ENCODE results near the gene ARRB2. TPM values are rescaled to one million over a fixed set of nuclear protein-coding genes. Genes with fewer than 3 reads are reported as not detected.

The ARRB2 gene
- total RNA-seq, 4 donors from 2014 or later: 18.7 to 33.6 (median 28.5) TPM

DNA sequence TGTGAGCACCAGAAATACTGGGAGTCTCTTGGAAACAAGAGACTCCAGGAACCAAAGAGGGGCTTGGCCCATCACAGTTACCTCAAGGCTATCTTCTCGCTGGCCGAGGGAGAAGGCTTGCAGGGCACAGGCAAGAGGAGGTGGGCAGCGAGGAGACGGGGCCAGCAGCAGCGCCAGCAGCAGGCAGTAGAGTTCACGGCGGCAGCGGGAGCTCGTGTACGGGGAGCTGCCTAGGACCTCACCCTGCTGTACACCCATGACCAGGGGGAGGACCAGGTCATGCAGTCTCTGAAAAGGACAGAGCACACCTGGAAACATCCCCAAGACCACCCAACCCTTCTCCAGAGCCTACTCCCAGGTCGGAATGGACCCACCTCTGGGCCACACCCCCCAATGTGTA, 37.3 kb upstream of the ARRB2 start:
- H3K36me3 ChIP-seq: peaks cover 0 to 77% of the 10 kb centered on the region in 2 donors
- ATAC-seq: no peak
- H3K27me3 ChIP-seq: no peaks in the 10 kb centered on the region
- H3K9me3 ChIP-seq: no peaks in the 10 kb centered on the region
- peaks cover 0 to 13% (median 0%) of the 10 kb centered on the region in 3 donors for H3K4me1 ChIP-seq
- WGBS, 2 donors (ENCODE audit: low coverage in 1 of 2): 88 to 92% methylated on average over 10 of the region's 11 CpGs
- no peak overlapping the region for H3K4me3 ChIP-seq
- H3K27ac ChIP-seq: no peak overlapping the region
- TF ChIP-seq, protein P1, sequence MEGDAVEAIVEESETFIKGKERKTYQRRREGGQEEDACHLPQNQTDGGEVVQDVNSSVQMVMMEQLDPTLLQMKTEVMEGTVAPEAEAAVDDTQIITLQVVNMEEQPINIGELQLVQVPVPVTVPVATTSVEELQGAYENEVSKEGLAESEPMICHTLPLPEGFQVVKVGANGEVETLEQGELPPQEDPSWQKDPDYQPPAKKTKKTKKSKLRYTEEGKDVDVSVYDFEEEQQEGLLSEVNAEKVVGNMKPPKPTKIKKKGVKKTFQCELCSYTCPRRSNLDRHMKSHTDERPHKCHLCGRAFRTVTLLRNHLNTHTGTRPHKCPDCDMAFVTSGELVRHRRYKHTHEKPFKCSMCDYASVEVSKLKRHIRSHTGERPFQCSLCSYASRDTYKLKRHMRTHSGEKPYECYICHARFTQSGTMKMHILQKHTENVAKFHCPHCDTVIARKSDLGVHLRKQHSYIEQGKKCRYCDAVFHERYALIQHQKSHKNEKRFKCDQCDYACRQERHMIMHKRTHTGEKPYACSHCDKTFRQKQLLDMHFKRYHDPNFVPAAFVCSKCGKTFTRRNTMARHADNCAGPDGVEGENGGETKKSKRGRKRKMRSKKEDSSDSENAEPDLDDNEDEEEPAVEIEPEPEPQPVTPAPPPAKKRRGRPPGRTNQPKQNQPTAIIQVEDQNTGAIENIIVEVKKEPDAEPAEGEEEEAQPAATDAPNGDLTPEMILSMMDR (IDR thresholded peaks at IDR 0.05): no peak
- TF ChIP-seq POLR2A (IDR thresholded peaks at IDR 0.05): no peak
- no peak for TF ChIP-seq POLR2AphosphoS5 (IDR thresholded peaks at IDR 0.05)
- no peak for TF ChIP-seq EP300 (IDR thresholded peaks at IDR 0.05)

DNA sequence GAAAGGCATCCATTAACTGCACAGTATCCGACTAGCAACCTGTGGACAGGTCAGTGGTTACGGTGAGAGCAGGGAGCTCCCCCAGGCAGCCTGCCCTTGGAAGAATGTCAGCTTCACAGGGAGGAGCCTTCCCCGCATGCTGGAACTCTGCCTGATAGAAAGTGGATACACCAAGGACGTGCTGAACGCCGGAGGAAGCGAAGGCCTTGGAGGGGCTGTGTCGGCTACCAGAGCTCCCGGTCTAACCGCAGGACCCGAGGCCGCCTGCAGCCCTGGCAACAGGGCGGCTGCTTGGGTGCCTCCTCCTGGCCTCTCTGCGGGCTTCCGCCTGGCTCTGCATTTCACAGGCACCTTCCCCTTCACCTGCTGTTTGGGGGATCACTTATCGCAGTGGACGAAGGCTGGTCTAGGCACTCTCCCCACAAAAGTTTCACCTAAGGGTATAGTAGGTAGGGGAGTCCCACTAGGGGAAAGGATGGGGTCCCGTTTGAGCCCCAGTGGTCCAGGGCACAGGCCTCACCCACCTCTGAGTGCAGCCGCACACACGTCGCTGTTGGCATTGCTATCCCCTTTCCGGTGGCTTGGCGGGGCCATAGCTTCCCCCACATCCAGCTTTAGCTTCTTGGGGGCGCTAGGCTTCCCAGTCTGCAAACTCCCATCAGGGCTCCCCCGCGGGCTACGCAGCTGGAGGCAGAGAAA, 36.3 kb upstream of the ARRB2 start:
- no peak overlapping the region for H3K4me3 ChIP-seq
- 83 to 100% methylated on average over 1 to 6 of the region's 27 CpGs for WGBS, 2 donors (ENCODE audit: low coverage in 1 of 2)
- ATAC-seq: no peak
- TF ChIP-seq POLR2A (IDR thresholded peaks at IDR 0.05): no peak
- TF ChIP-seq EP300 (IDR thresholded peaks at IDR 0.05): no peak
- TF ChIP-seq, protein P1 (IDR thresholded peaks at IDR 0.05): no peak
- no peak for TF ChIP-seq POLR2AphosphoS5 (IDR thresholded peaks at IDR 0.05)
- H3K36me3 ChIP-seq: peaks cover 0 to 86% of the 10 kb centered on the region in 2 donors
- H3K27me3 ChIP-seq: no peaks in the 10 kb centered on the region
- H3K9me3 ChIP-seq: no peaks in the 10 kb centered on the region
- peaks cover 0 to 13% (median 0%) of the 10 kb centered on the region in 3 donors for H3K4me1 ChIP-seq
- no peak overlapping the region for H3K27ac ChIP-seq

DNA sequence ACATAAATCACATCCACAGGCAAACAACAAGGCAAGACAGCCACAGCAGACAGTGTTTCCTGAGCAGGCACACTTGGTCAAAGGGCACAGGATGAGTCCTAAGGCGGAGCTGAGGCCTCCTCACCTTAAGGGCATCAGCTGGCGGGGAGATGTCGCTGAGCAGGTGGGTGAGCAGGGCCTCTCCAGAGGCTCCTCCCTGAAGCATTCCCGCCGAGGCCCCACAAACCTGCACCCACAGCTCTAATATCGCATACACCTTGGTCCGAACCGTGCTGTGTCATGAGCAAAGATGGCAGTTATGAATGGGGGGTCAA, 35.8 kb upstream of the ARRB2 start:
- TF ChIP-seq EP300 (IDR thresholded peaks at IDR 0.05) (no peak), POLR2AphosphoS5 (IDR thresholded peaks at IDR 0.05) (no peak), POLR2A (IDR thresholded peaks at IDR 0.05) (no peak)
- TF ChIP-seq, protein P1 (IDR thresholded peaks at IDR 0.05): no peak
- peaks cover 0 to 91% of the 10 kb centered on the region in 2 donors for H3K36me3 ChIP-seq

DNA sequence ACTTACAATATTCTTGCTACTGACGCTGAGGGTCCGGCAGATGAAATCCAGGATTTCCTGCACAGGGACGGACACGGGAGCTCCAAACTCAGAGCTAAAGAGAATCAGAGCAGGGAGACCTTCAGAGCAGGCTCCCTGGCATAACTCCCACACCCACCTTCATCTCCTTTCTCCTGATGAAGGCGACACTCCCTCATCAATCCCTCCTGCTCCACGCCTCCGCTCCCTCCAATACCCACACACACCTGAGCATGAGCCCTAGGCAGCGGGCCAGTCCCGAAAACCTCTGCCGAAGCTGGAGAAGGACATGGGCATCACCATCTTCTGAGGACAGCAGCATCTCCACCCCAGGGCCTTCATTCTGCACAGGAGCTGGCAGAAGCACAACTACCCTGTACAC, 34.6 kb upstream of the ARRB2 start:
- no peak overlapping the region for H3K27ac ChIP-seq
- H3K36me3 ChIP-seq: peaks cover 0 to 100% of the 10 kb centered on the region in 2 donors
- H3K9me3 ChIP-seq: no peaks in the 10 kb centered on the region
- ATAC-seq: no peak
- no peaks in the 10 kb centered on the region for H3K27me3 ChIP-seq
- no peak overlapping the region for H3K4me3 ChIP-seq
- peaks cover 0 to 13% (median 0%) of the 10 kb centered on the region in 3 donors for H3K4me1 ChIP-seq
- TF ChIP-seq POLR2AphosphoS5 (IDR thresholded peaks at IDR 0.05): no peak
- TF ChIP-seq, protein P1 (IDR thresholded peaks at IDR 0.05): no peak
- no peak for TF ChIP-seq POLR2A (IDR thresholded peaks at IDR 0.05)
- no peak for TF ChIP-seq EP300 (IDR thresholded peaks at IDR 0.05)
- WGBS, 2 donors (ENCODE audit: low coverage in 1 of 2): 97% methylated on average over 5 of the region's 10 CpGs; no CpG with 5 or more reads in 1 of the 2 donors

More for the DNA sequence above, 35.8 kb upstream of the ARRB2 start:
- H3K9me3 ChIP-seq: no peaks in the 10 kb centered on the region
- no peak for ATAC-seq
- no peak overlapping the region for H3K4me3 ChIP-seq
- peaks cover 0 to 13% (median 0%) of the 10 kb centered on the region in 3 donors for H3K4me1 ChIP-seq
- 89% methylated on average over 5 of the region's 8 CpGs; no CpG with 5 or more reads in 1 of the 2 donors for WGBS, 2 donors (ENCODE audit: low coverage in 1 of 2)
- H3K27ac ChIP-seq: no peak overlapping the region
- no peaks in the 10 kb centered on the region for H3K27me3 ChIP-seq

DNA sequence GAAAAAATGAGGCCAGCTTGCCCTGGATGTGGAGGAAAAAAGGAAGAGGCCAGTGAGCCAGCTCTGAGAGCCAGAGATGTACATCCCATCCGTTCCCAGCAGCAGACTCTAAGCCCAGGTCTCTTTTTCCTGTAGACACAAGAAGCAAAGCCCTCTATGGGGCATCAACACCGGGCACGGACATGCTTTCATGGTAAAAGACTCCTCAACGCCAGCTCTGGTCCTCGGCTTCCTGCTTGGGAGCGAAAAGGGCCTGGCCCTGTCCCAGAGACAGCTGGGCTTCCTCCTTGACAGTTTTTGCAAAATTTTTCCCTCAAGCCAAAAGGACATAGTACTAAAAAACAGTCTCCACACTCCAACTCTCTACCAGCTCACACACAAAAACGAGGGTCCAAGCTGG, 33.6 kb upstream of the ARRB2 start:
- no peak for ATAC-seq
- Histone ChIP-seq H3K4me1 (peaks cover 0 to 13% (median 0%) of the 10 kb centered on the region in 3 donors), H3K36me3 (peaks cover 0 to 100% of the 10 kb centered on the region in 2 donors), H3K27ac (no peak overlapping the region), H3K27me3 (no peaks in the 10 kb centered on the region), H3K9me3 (no peaks in the 10 kb centered on the region), H3K4me3 (no peak overlapping the region)
- TF ChIP-seq, protein P1 (IDR thresholded peaks at IDR 0.05): no peak
- no peak for TF ChIP-seq POLR2A (IDR thresholded peaks at IDR 0.05)
- TF ChIP-seq EP300 (IDR thresholded peaks at IDR 0.05): no peak
- TF ChIP-seq POLR2AphosphoS5 (IDR thresholded peaks at IDR 0.05): no peak
- WGBS, 2 donors (ENCODE audit: low coverage in 1 of 2): 70% methylated on average over 7 of the region's 7 CpGs; no CpG with 5 or more reads in 1 of the 2 donors
